Memory B cell (primary cell): ENCODE data around the gene CMIP.
"Not testable (repeated sequence)": the region's sequence is repeated elsewhere in the genome, so short reads cannot be mapped to it uniquely, and the experiment has no call there.

ENCODE experiments used
- ATAC-seq: fragments of 150-1000 bp; cut with Tn5 transposase; 2 replicates; pipeline ENCODE4 v1.10.0; 2021; ENCODE audit warnings: low read depth, mild to moderate bottlenecking, moderate library complexity
- DNase-seq, 2 donors: peaks; one replicate each; pipeline ENCODE4 v3.0.0; 2022; ENCODE audit warnings: low spot score in 2 of 2
- H3K27ac Mint-ChIP-seq: one replicate; pipeline ENCODE4 v1.8.0; 2022; ENCODE audit warnings: mild to moderate bottlenecking, moderate library complexity, mixed read lengths
- H3K27me3 Mint-ChIP-seq: one replicate; pipeline ENCODE4 v1.8.0; 2022; ENCODE audit warnings: mixed read lengths
- H3K36me3 Mint-ChIP-seq: one replicate; pipeline ENCODE4 v1.8.0; 2022; ENCODE audit warnings: mild to moderate bottlenecking, mixed read lengths
- H3K4me1 Mint-ChIP-seq: one replicate; pipeline ENCODE4 v1.8.0; 2022; ENCODE audit warnings: mixed read lengths
- H3K4me3 Mint-ChIP-seq: one replicate; pipeline ENCODE4 v1.8.0; 2022; ENCODE audit warnings: mild to moderate bottlenecking, moderate library complexity, mixed read lengths
- H3K9me3 Mint-ChIP-seq: one replicate; pipeline ENCODE4 v1.8.0; 2022; ENCODE audit warnings: mixed read lengths

Gene CMIP

GRCh38 chr16:81573533-81574020 lies 129.0 kb downstream of the CMIP start:
- no peak overlapping the region for H3K4me3 Mint-ChIP-seq
- no peaks in the 10 kb centered on the region for H3K36me3 Mint-ChIP-seq
- DNase-seq (no peak), ATAC-seq (no peak)
- no peaks in the 10 kb centered on the region for H3K27me3 Mint-ChIP-seq
- H3K9me3 Mint-ChIP-seq = no peaks in the 10 kb centered on the region
- H3K27ac Mint-ChIP-seq = no peak overlapping the region
- peaks cover 8% of the 10 kb centered on the region for H3K4me1 Mint-ChIP-seq

GRCh38 chr16:81574168-81574567 lies 129.6 kb downstream of the CMIP start:
- Mint-ChIP-seq H3K4me1 (peaks cover 6% of the 10 kb centered on the region), H3K27ac (no peak overlapping the region), H3K36me3 (no peaks in the 10 kb centered on the region), H3K9me3 (no peaks in the 10 kb centered on the region), H3K27me3 (no peaks in the 10 kb centered on the region), H3K4me3 (no peak overlapping the region)
- DNase-seq (no peak), ATAC-seq (no peak)

DNA sequence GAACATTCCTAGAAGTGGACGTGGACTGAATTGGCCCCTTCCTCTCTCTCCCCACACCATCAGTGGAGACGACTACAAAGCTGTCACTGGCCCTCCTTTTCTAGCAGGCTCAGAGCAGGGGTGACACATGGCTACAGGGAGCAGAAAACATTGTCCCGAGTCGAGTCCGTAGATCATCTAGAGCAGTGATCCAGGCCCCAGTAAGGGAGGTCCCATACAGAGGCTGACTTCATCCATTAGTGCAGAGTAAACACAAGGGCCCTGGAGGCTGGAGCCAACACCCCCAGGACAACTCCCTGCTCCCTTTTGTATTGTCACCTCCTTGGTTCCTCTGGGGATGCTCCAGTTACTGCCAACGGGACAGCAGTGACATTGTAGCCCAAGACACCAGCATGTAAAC lies 130.7 kb downstream of the CMIP start:
- H3K4me3 Mint-ChIP-seq = no peak overlapping the region
- H3K9me3 Mint-ChIP-seq = no peaks in the 10 kb centered on the region
- no peaks in the 10 kb centered on the region for H3K27me3 Mint-ChIP-seq
- H3K4me1 Mint-ChIP-seq = peaks cover 4% of the 10 kb centered on the region
- no peak for DNase-seq
- no peak overlapping the region for H3K27ac Mint-ChIP-seq
- H3K36me3 Mint-ChIP-seq = no peaks in the 10 kb centered on the region
- no peak for ATAC-seq

DNA sequence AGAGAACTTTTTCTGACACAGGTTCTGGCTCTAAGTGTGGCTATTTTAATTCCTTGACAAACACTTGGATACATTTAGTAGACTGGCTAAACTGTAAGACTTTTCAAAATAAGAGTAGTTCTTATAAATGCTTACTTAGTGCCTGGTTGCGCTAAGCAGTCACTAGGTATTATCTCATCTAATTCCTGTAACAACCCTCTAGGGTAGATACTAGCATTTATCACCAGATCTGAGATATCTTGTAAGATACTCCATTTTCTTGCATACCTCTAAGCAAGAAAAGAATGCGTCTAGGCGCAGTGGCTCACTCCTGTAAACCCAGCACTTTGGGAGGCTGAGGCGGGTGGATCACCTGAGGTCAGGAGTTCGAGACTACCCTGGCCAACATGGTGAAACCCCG lies 131.2 kb downstream of the CMIP start:
- Mint-ChIP-seq H3K4me1 (peaks cover 5% of the 10 kb centered on the region), H3K9me3 (no peaks in the 10 kb centered on the region), H3K4me3 (no peak overlapping the region), H3K36me3 (no peaks in the 10 kb centered on the region), H3K27me3 (no peaks in the 10 kb centered on the region), H3K27ac (no peak overlapping the region)
- DNase-seq (no peak), ATAC-seq (no peak)

DNA sequence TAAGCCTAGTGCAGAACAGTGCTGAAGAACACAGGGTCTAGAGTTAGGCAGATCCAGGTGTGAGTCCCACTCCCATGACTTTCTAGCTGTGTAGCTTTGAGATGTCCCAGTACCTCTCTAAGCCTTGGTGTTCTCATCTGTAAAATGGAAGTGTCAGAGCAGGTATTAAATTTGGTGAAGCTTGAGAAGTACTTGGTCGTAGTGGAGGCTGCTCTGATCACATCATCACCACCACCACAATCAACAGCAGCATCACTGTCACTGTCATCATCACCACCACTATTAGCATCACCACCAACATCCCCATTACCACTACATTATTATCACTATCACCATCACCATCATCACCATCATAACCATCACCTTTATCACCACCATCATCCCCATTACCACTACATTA lies 132.1 kb downstream of the CMIP start:
- no peaks in the 10 kb centered on the region for H3K9me3 Mint-ChIP-seq
- H3K4me3 Mint-ChIP-seq = no peak overlapping the region
- ATAC-seq (no peak), DNase-seq (no peak)
- peaks cover 8% of the 10 kb centered on the region for H3K4me1 Mint-ChIP-seq
- H3K27ac Mint-ChIP-seq = no peak overlapping the region
- no peaks in the 10 kb centered on the region for H3K36me3 Mint-ChIP-seq
- H3K27me3 Mint-ChIP-seq = no peaks in the 10 kb centered on the region

- H3K27ac Mint-ChIP-seq, H3K27me3 Mint-ChIP-seq, H3K4me1 Mint-ChIP-seq, ATAC-seq, H3K4me3 Mint-ChIP-seq, H3K36me3 Mint-ChIP-seq, DNase-seq, H3K9me3 Mint-ChIP-seq: not testable (repeated sequence)
Observed at GRCh38 chr16:81577272-81577671, 132.7 kb downstream of the CMIP start.

GRCh38 chr16:81578076-81578475 lies 133.5 kb downstream of the CMIP start:
- Mint-ChIP-seq H3K27me3 (no peaks in the 10 kb centered on the region), H3K36me3 (peaks cover 4% of the 10 kb centered on the region), H3K4me1 (peaks cover 8% of the 10 kb centered on the region), H3K9me3 (no peaks in the 10 kb centered on the region), H3K27ac (no peak overlapping the region), H3K4me3 (no peak overlapping the region)
- ATAC-seq = no peak
- DNase-seq = no peak

GRCh38 chr16:81578636-81579413 lies 134.2 kb downstream of the CMIP start:
- DNase-seq = no peak
- Mint-ChIP-seq H3K4me1 (peaks cover 8% of the 10 kb centered on the region), H3K27ac (peak overlapping the region; percentile 25), H3K36me3 (peaks cover 4% of the 10 kb centered on the region), H3K4me3 (no peak overlapping the region), H3K27me3 (no peaks in the 10 kb centered on the region), H3K9me3 (no peaks in the 10 kb centered on the region)
- ATAC-seq = no peak

DNA sequence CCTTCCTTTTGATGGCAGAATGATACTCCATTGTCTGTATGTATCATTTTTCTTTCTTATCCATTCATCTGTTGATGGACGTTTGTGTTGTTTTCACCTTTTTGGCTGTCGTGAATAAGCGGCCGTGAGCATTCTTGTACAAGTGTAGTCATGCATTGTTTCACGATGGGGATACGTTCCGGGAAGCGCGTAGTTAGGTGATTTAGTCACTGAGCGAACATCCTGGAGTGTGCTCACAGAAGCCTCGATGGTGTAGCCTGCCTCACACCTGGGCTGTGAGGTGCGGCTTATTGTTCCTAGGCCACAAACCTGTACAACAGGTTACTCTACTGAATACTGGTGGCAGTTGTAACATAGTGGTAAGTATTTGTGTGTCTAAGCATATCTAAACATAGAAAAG lies 136.5 kb downstream of the CMIP start:
- peaks cover 7% of the 10 kb centered on the region for H3K36me3 Mint-ChIP-seq
- H3K27ac Mint-ChIP-seq = no peak overlapping the region
- no peaks in the 10 kb centered on the region for H3K9me3 Mint-ChIP-seq
- no peak overlapping the region for H3K4me3 Mint-ChIP-seq
- ATAC-seq (no peak), DNase-seq (no peak)
- H3K27me3 Mint-ChIP-seq = no peaks in the 10 kb centered on the region
- H3K4me1 Mint-ChIP-seq = peaks cover 11% of the 10 kb centered on the region

GRCh38 chr16:81582655-81583441 lies 138.2 kb downstream of the CMIP start:
- Mint-ChIP-seq H3K4me1 (peaks cover 14% of the 10 kb centered on the region), H3K27me3 (no peaks in the 10 kb centered on the region), H3K4me3 (no peak overlapping the region), H3K36me3 (peaks cover 10% of the 10 kb centered on the region), H3K27ac (peak overlapping the region; percentile 21), H3K9me3 (no peaks in the 10 kb centered on the region)
- ATAC-seq (no peak), DNase-seq (no peak)

GRCh38 chr16:81583893-81584631 lies 139.5 kb downstream of the CMIP start:
- ATAC-seq (no peak), DNase-seq (no peak)
- Mint-ChIP-seq H3K4me1 (peaks cover 16% of the 10 kb centered on the region), H3K27me3 (no peaks in the 10 kb centered on the region), H3K27ac (peak overlapping the region; percentile 25), H3K36me3 (peaks cover 12% of the 10 kb centered on the region), H3K4me3 (no peak overlapping the region), H3K9me3 (no peaks in the 10 kb centered on the region)

DNA sequence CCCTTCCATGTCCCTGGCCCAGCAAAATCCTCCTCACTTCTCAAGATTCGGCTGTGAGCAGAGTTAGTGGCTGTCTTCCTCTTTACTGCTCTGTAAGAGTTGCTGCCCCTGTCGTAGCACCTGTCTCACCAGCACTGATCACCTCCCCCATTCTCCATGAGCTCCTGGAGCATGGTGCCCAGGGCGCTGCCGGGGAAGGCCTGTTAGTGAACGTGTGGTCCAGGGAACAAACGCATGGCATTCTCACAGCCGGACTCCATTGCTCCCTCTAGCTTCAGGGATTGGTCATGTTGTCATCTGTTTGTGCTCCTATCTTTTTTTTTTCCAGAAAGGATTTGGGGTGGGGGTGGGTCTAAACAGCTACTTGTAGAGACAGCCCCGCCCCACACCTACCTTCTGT lies 141.2 kb downstream of the CMIP start:
- Mint-ChIP-seq H3K9me3 (no peaks in the 10 kb centered on the region), H3K36me3 (peaks cover 15% of the 10 kb centered on the region), H3K27ac (peak overlapping the region; percentile 42), H3K4me1 (peaks cover 18% of the 10 kb centered on the region), H3K4me3 (no peak overlapping the region), H3K27me3 (no peaks in the 10 kb centered on the region)
- no peak for ATAC-seq
- DNase-seq = no peak

DNA sequence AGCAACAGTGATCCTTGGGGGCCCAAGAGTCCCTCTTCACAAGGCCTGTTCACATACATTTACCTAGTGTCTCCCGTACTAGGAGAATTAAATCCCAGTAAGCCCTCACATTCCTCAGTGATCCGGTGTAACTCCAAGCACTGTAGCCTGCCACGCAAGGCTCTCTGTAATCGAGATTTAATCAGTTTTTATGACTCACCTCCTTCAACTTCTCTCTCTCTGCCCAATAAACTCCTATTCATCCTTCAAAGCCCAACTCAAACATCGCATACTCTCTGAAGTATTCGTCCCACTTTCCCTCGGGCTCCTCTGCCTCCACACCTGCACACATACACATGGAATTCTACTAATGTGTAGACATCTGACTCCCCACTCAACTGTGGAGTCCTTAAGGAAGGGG lies 141.8 kb downstream of the CMIP start:
- no peak overlapping the region for H3K27ac Mint-ChIP-seq
- H3K27me3 Mint-ChIP-seq = no peaks in the 10 kb centered on the region
- H3K4me1 Mint-ChIP-seq = peaks cover 20% of the 10 kb centered on the region

More for the DNA sequence above, 141.8 kb downstream of the CMIP start:
- DNase-seq (no peak), ATAC-seq (no peak)
- Mint-ChIP-seq H3K9me3 (no peaks in the 10 kb centered on the region), H3K36me3 (peaks cover 15% of the 10 kb centered on the region), H3K4me3 (no peak overlapping the region)
